ENCODE results near the gene CLDND2.

CLDND2 gene

GRCh38 chr19:51354103-51354741, 14.6 kb downstream of the CLDND2 start:
- DNase-seq, result peak; percentile 37

- no peak for DNase-seq
These were observed 15.9 kb downstream of the CLDND2 start for GRCh38 chr19:51352783-51353360.

GRCh38 chr19:51351266-51351990, 17.4 kb downstream of the CLDND2 start:
- no peak for DNase-seq

GRCh38 chr19:51347209-51347928, 21.4 kb downstream of the CLDND2 start:
- no peak for DNase-seq

- no peak for DNase-seq
These were observed 22.1 kb downstream of the CLDND2 start for GRCh38 chr19:51346742-51347141.

- no peak for DNase-seq
These were observed 23.7 kb downstream of the CLDND2 start for GRCh38 chr19:51345076-51345620.

- DNase-seq, result no peak
These were observed 25.9 kb downstream of the CLDND2 start for GRCh38 chr19:51342631-51343569.

GRCh38 chr19:51341976-51342580, 26.7 kb downstream of the CLDND2 start, which contains the start of gene VSIG10L:
TSS of gene VSIG10L (minus strand) at chr19:51342139. CDS start at chr19:51342124, 15 bp downstream.
- DNase-seq, result no peak

GRCh38 chr19:51341066-51341465, 27.7 kb downstream of the CLDND2 start:
- DNase-seq, result no peak

- DNase-seq, result peak; percentile 68
These were observed 28.8 kb downstream of the CLDND2 start for GRCh38 chr19:51339687-51340656.

GRCh38 chr19:51339313-51339686, 29.5 kb downstream of the CLDND2 start:
- peak; percentile 76 for DNase-seq

GRCh38 chr19:51338563-51339312, 30.1 kb downstream of the CLDND2 start:
- DNase-seq, result peak; percentile 98

- DNase-seq, result no peak
These were observed 30.8 kb downstream of the CLDND2 start for GRCh38 chr19:51337861-51338562.

GRCh38 chr19:51337141-51337860, 31.5 kb downstream of the CLDND2 start:
- DNase-seq, result no peak

- no peak for DNase-seq
These were observed 34.9 kb downstream of the CLDND2 start for GRCh38 chr19:51333836-51334460.

GRCh38 chr19:51331716-51332115, 37.1 kb downstream of the CLDND2 start:
- DNase-seq, result no peak

GRCh38 chr19:51331193-51331592, 37.6 kb downstream of the CLDND2 start:
- DNase-seq, result no peak

All from right kidney (tissue), 1 donor.